ENCODE measurements around the gene CAMK1D.

- TF ChIP-seq CTCF (IDR thresholded peaks at IDR 0.05; ENCODE audit: low read length) (no peak), EZH2 (optimal IDR thresholded peaks at IDR 0.05; ENCODE audit: low read depth, low read length) (no peak)
Measured at GRCh38 chr10:12749760-12750478, 400.6 kb downstream of the CAMK1D start.
